ENCODE measurements around the gene GABRB3.

The GABRB3 gene

DNA sequence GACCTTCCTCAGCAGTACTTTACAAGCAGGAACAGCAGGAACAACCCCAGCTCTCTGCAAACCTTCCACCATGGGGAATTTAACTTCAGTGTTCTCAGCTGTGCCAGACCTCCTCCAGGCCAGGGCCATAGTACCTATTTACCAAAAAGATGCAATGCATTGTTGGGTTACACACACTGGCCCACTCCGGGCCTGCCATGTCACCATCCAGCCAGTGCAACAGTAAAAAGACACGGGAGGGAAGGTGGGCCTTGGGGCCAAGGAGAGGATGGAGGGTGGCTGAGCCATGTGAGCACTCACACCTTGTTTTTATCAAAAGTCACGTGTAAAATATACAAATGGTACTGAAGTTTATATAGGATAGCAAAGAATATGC is 157.0 kb downstream of the GABRB3 start:
- H3K4me3 ChIP-seq (ENCODE audit: low read depth, low read length), result no peak overlapping the region
- H3K9me3 ChIP-seq (ENCODE audit: severe bottlenecking), result no peaks in the 10 kb centered on the region
- no peak for DNase-seq
- H3K36me3 ChIP-seq, result peaks cover 17% of the 10 kb centered on the region
- H3K27ac ChIP-seq, result no peak overlapping the region
- no peak for TF ChIP-seq CTCF (IDR thresholded peaks at IDR 0.05; ENCODE audit: low read depth, low read length)
- H3K27me3 ChIP-seq (ENCODE audit: insufficient read depth, low read depth, severe bottlenecking), result no peaks in the 10 kb centered on the region

GRCh38 chr15:26615188-26615926 is 157.5 kb downstream of the GABRB3 start:
- Histone ChIP-seq H3K36me3 (peaks cover 12% of the 10 kb centered on the region), H3K4me3 (ENCODE audit: low read depth, low read length) (no peak overlapping the region), H3K27ac (no peak overlapping the region), H3K27me3 (ENCODE audit: insufficient read depth, low read depth, severe bottlenecking) (no peaks in the 10 kb centered on the region), H3K9me3 (ENCODE audit: severe bottlenecking) (no peaks in the 10 kb centered on the region)
- DNase-seq, result no peak
- no peak for TF ChIP-seq CTCF (IDR thresholded peaks at IDR 0.05; ENCODE audit: low read depth, low read length)

- H3K27ac ChIP-seq, result no peak overlapping the region
- no peak for TF ChIP-seq CTCF (IDR thresholded peaks at IDR 0.05; ENCODE audit: low read depth, low read length)
- H3K4me3 ChIP-seq (ENCODE audit: low read depth, low read length), result no peak overlapping the region
These were observed 158.1 kb downstream of the GABRB3 start for GRCh38 chr15:26614734-26615133.

DNA sequence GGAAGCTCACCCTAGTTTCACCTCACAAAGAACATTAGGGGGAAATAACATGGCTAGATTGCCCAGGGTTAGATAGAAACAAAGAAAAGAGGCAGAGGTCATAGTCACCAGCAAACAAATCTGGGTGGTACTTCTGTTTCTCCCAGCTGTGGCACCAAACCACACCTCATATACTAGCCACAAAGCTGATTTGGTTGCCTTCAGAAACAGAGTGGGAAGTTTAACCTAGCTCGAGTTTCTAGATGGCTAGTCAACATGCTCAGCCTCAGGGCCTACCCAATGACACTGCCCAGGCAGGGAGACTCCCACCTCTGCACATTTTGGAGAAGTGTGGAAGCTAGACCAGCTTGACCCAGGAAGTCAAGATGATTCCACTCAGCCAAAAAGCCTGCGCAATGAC is 174.2 kb downstream of the GABRB3 start:
- no peak overlapping the region for H3K4me3 ChIP-seq (ENCODE audit: low read depth, low read length)
- H3K27me3 ChIP-seq (ENCODE audit: insufficient read depth, low read depth, severe bottlenecking), result no peaks in the 10 kb centered on the region
- no peak overlapping the region for H3K27ac ChIP-seq
- TF ChIP-seq CTCF (IDR thresholded peaks at IDR 0.05; ENCODE audit: low read depth, low read length), result no peak
- no peak for DNase-seq
- H3K9me3 ChIP-seq (ENCODE audit: severe bottlenecking), result peaks cover 5% of the 10 kb centered on the region
- H3K36me3 ChIP-seq, result peaks cover 6% of the 10 kb centered on the region

More at GRCh38 chr15:26614734-26615133, 158.1 kb downstream of the GABRB3 start:
- DNase-seq, result no peak
- Histone ChIP-seq H3K36me3 (peaks cover 6% of the 10 kb centered on the region), H3K9me3 (ENCODE audit: severe bottlenecking) (no peaks in the 10 kb centered on the region), H3K27me3 (ENCODE audit: insufficient read depth, low read depth, severe bottlenecking) (no peaks in the 10 kb centered on the region)

- peaks cover 5% of the 10 kb centered on the region for H3K9me3 ChIP-seq (ENCODE audit: severe bottlenecking)
- peaks cover 6% of the 10 kb centered on the region; the same call in 1 of the 2 replicates for H3K36me3 ChIP-seq
- no peak for DNase-seq
- no peaks in the 10 kb centered on the region for H3K27me3 ChIP-seq (ENCODE audit: insufficient read depth, low read depth, severe bottlenecking)
- peak overlapping the region; percentile 25; the same call in 1 of the 2 replicates for H3K27ac ChIP-seq
- H3K4me3 ChIP-seq (ENCODE audit: low read depth, low read length), result no peak overlapping the region
- TF ChIP-seq CTCF (IDR thresholded peaks at IDR 0.05; ENCODE audit: low read depth, low read length), result no peak
These were observed 177.3 kb downstream of the GABRB3 start for GRCh38 chr15:26595611-26596010.

- no peak overlapping the region for H3K4me3 ChIP-seq (ENCODE audit: low read depth, low read length)
- no peak overlapping the region for H3K27ac ChIP-seq
- H3K36me3 ChIP-seq, result peaks cover 9% of the 10 kb centered on the region
- H3K9me3 ChIP-seq (ENCODE audit: severe bottlenecking), result peaks cover 2% of the 10 kb centered on the region
- no peak for TF ChIP-seq CTCF (IDR thresholded peaks at IDR 0.05; ENCODE audit: low read depth, low read length)
- DNase-seq, result no peak
- no peaks in the 10 kb centered on the region for H3K27me3 ChIP-seq (ENCODE audit: insufficient read depth, low read depth, severe bottlenecking)
These were observed 182.2 kb downstream of the GABRB3 start for GRCh38 chr15:26590676-26591075.

All from WERI-Rb-1 (cell line).